HepG2 (cell line): Measurements from ENCODE around the gene HSPB9. TPM values are rescaled to one million over a fixed set of nuclear protein-coding genes. Genes with fewer than 3 reads are reported as not detected.

Experiments used
- ASH2L ChIP-seq: fragments of 300-600, 200-600 bp; sonication (generic); IDR thresholded peaks from 2 replicates; pipeline ENCODE4 v1.7.0; 2017; ENCODE audit warnings: low read depth, mild to moderate bottlenecking, moderate library complexity, mixed read lengths, low read length; ENCODE audit not compliant: insufficient read length
- ATAD3A ChIP-seq: sonication (generic); formaldehyde crosslinking; IDR thresholded peaks from 2 replicates; pipeline ENCODE4 v1.4.0; 2020; ENCODE audit warnings: missing genetic modification reagents
- CEBPG ChIP-seq: IDR thresholded peaks from 2 replicates; pipeline ENCODE4 v1.6.1; 2016
- CTCF ChIP-seq: sonication (generic); formaldehyde crosslinking; IDR thresholded peaks from 2 replicates; pipeline ENCODE4 v1.5.0; 2020; ENCODE audit warnings: mild to moderate bottlenecking, missing genetic modification reagents, moderate library complexity
- GABPB1 ChIP-seq: IDR thresholded peaks from 2 replicates; pipeline ENCODE4 v1.6.1; 2016; ENCODE audit warnings: mild to moderate bottlenecking, missing genetic modification reagents, moderate library complexity, missing compliant biosample characterization
- HMGXB4 ChIP-seq, 2 experiments: sonication (generic) in 1 of 2; formaldehyde crosslinking in 1 of 2; IDR thresholded peaks; 2 replicates each; pipeline versions ENCODE4 v1.4.0 to v1.6.1; 2018 to 2020; ENCODE audit warnings: missing genetic modification reagents in 2 of 2, borderline replicate concordance in 1 of 2, low read depth in 1 of 2, mild to moderate bottlenecking in 1 of 2, missing biosample characterization in 1 of 2
- ISX ChIP-seq: sonication (generic); formaldehyde crosslinking; conservative IDR thresholded peaks from 2 replicates; pipeline ENCODE4 v1.5.0; 2020; ENCODE audit warnings: missing genetic modification reagents
- KMT2B ChIP-seq: IDR thresholded peaks from 2 replicates; pipeline ENCODE4 v1.6.1; 2016; ENCODE audit warnings: missing genetic modification reagents, missing compliant biosample characterization
- MXD3 ChIP-seq: IDR thresholded peaks from 2 replicates; pipeline ENCODE4 v1.6.1; 2016; ENCODE audit warnings: mild to moderate bottlenecking, missing biosample characterization, missing genetic modification reagents
- RFX1 ChIP-seq: fragments of 450-650 bp; IDR thresholded peaks from 2 replicates; pipeline ENCODE4 v1.6.1; 2017
- SUZ12 ChIP-seq: fragments of 150-350 bp; IDR thresholded peaks from 2 replicates; pipeline ENCODE4 v1.6.1; 2014; ENCODE audit warnings: low read depth, low read length
- TIGD3 ChIP-seq: sonication (generic); formaldehyde crosslinking; IDR thresholded peaks from 2 replicates; pipeline ENCODE4 v1.5.1; 2020; ENCODE audit warnings: mild to moderate bottlenecking, missing genetic modification reagents, borderline replicate concordance
- ZNF160 ChIP-seq: sonication (generic); formaldehyde crosslinking; IDR thresholded peaks from 2 replicates; pipeline ENCODE4 v1.8.0; 2022; ENCODE audit warnings: mild to moderate bottlenecking, inconsistent platforms, missing genetic modification reagents
- ZNF331 ChIP-seq: sonication (generic); formaldehyde crosslinking; IDR thresholded peaks from 2 replicates; pipeline ENCODE4 v1.4.0; 2020; ENCODE audit warnings: missing genetic modification reagents
- ZNF383 ChIP-seq: sonication (generic); formaldehyde crosslinking; IDR thresholded peaks from 2 replicates; pipeline ENCODE4 v1.4.0; 2020; ENCODE audit warnings: missing genetic modification reagents, mild to moderate bottlenecking, borderline replicate concordance
- ZNF552 ChIP-seq: sonication (generic); formaldehyde crosslinking; IDR thresholded peaks from 2 replicates; pipeline ENCODE4 v1.9.0; 2022; ENCODE audit warnings: missing genetic modification reagents, mild to moderate bottlenecking, borderline replicate concordance
- ZNF703 ChIP-seq: sonication (generic); formaldehyde crosslinking; IDR thresholded peaks from 2 replicates; pipeline ENCODE4 v1.5.1; 2020; ENCODE audit warnings: missing genetic modification reagents, mild to moderate bottlenecking, moderate library complexity, borderline replicate concordance
- ZNF781 ChIP-seq: sonication (generic); formaldehyde crosslinking; IDR thresholded peaks from 2 replicates; pipeline ENCODE4 v1.5.1; 2020; ENCODE audit warnings: borderline replicate concordance, mild to moderate bottlenecking, missing genetic modification reagents; ENCODE audit errors: not compliant biosample characterization
- ZNF891 ChIP-seq: sonication (generic); formaldehyde crosslinking; IDR thresholded peaks from 2 replicates; pipeline ENCODE4 v1.5.0; 2020; ENCODE audit warnings: mild to moderate bottlenecking, missing genetic modification reagents
- polyA plus RNA-seq, 8 experiments: library from polyadenylated mRNA; depleted of rRNA in 3 of 8; stranded (reverse) in 7 of 8; unstranded in 1 of 8; fragments of >200 nt; fragmentation: Illumina TruSeq in 4 of 8; extraction: Trizol in 4 of 8; gene quantifications; 2 replicates each; pipeline versions ENCODE4 v1.2.1 to v1.2.3, GENCODE V29; 2011 to 2016; ENCODE audit warnings: low read depth in 4 of 8, missing spikeins in 1 of 8, mixed read lengths in 1 of 8; ENCODE audit not compliant: insufficient read depth in 1 of 8
- total RNA-seq, 5 experiments: library from RNA; depleted of rRNA; stranded (reverse); fragments of >200 nt; fragmentation: Illumina TruSeq; extraction: Trizol; gene quantifications; 2 replicates each; pipeline ENCODE4 v1.2.3, GENCODE V29; 2016; ENCODE audit warnings: low read depth in 1 of 5
- TF ChIP-seq, protein P1 (sequence below): IDR thresholded peaks from 2 replicates; pipeline ENCODE4 v1.6.1; 2018; ENCODE audit warnings: missing genetic modification reagents
- TF ChIP-seq, protein P2 (sequence below): sonication (generic); formaldehyde crosslinking; IDR thresholded peaks from 2 replicates; pipeline ENCODE4 v1.9.0; 2022; ENCODE audit warnings: low read depth, missing genetic modification reagents

HSPB9 gene
- total and polyA plus RNA-seq, 2 of the 13 experiments (the other 11 are each of a cell fraction or from before 2014, with no cell fraction given) = 0.05 to 0.24 TPM

GRCh38 chr17:42101513-42102292, 20.9 kb upstream of the HSPB9 start (continued):
- TF ChIP-seq ZNF331 (peak; percentile 29; the same call in 1 of the 2 replicates), ISX (CRISPR knock-in tag) (no peak), CEBPG (CRISPR knock-in tag) (no peak), GABPB1 (CRISPR knock-in tag) (peak; percentile 50), ASH2L (no peak), MXD3 (no peak), ZNF383 (CRISPR knock-in tag) (no peak), ZNF781 (CRISPR knock-in tag) (no peak), HMGXB4 (CRISPR knock-in tag; IDR thresholded peaks at IDR 0.05; ENCODE audit: borderline replicate concordance in 1 of 2, low read depth in 1 of 2) (peak; percentile 56 to 76; a peak in 1 of 4 replicates), CTCF (peak; percentile 99), TIGD3 (CRISPR knock-in tag) (no peak), ZNF891 (peak; percentile 61), ZNF552 (CRISPR knock-in tag) (no peak), ATAD3A (CRISPR knock-in tag) (no peak), ZNF160 (no peak), SUZ12 (no peak), KMT2B (CRISPR knock-in tag) (no peak), RFX1 (no peak), ZNF703 (no peak)
- TF ChIP-seq, protein P1, sequence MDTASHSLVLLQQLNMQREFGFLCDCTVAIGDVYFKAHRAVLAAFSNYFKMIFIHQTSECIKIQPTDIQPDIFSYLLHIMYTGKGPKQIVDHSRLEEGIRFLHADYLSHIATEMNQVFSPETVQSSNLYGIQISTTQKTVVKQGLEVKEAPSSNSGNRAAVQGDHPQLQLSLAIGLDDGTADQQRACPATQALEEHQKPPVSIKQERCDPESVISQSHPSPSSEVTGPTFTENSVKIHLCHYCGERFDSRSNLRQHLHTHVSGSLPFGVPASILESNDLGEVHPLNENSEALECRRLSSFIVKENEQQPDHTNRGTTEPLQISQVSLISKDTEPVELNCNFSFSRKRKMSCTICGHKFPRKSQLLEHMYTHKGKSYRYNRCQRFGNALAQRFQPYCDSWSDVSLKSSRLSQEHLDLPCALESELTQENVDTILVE = 0 out of 2 replicates have a peak, but pooled peaks have one; percentile 45
- TF ChIP-seq, protein P2, sequence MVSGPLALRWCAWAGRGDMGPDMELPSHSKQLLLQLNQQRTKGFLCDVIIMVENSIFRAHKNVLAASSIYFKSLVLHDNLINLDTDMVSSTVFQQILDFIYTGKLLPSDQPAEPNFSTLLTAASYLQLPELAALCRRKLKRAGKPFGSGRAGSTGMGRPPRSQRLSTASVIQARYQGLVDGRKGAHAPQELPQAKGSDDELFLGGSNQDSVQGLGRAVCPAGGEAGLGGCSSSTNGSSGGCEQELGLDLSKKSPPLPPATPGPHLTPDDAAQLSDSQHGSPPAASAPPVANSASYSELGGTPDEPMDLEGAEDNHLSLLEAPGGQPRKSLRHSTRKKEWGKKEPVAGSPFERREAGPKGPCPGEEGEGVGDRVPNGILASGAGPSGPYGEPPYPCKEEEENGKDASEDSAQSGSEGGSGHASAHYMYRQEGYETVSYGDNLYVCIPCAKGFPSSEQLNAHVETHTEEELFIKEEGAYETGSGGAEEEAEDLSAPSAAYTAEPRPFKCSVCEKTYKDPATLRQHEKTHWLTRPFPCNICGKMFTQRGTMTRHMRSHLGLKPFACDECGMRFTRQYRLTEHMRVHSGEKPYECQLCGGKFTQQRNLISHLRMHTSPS (CRISPR knock-in tag) = no peak
